ENCODE data around the gene MBP. TPM values are rescaled to one million over a fixed set of nuclear protein-coding genes. Genes with fewer than 3 reads are reported as not detected.

MBP gene
- total RNA-seq, 1 donor from 2014 or later = 92.7 TPM

DNA sequence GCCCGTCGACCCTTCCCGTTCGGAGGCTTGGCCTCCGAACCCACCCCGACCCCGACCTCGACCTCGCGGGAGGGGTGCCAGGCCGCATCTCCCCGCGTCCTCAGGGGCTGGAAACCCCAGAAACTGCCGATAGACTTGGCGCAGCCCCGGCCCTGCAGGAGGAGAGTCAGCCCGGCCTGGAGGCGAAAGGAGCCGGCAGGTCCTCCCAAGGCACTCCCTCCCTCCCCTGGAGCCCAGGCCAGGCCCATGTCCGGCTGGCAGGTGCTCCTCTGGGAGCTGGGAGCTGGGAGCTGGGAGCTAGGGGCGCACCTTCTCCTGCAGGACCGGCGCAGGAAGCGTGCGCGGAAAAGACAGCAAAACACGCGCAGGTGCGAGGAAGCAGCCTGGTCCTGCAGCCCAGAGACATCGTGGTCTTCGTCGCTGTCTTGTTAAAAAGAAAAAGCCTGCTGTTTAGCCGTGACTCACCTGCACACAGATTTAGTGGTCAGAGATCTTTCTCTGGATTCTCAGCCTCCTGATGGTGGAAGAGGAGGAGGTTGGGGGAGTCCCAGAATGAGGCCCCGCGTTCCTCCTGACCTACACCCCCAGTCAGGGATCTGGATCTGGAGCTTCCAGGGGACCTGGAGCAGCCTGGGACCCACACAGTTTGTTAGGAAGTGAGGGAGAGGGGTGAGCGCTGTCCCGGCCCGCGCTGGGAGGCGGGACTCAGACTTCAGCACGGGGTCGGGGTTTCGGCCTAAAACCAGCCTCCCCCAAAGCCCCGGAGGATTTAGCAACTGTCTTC, 660 bp upstream of the MBP start:
- intact Hi-C loops (cut with micrococcal nuclease) = loop anchor here (2.0 to 5.0 kb wide), 3 partner anchors 78 to 151 kb away; no protein-coding TSS in a partner anchor
- Mint-ChIP-seq H3K9me3 (no peaks in the 10 kb centered on the region), H3K27me3 (no peaks in the 10 kb centered on the region), H3K4me1 (peaks cover 49% of the 10 kb centered on the region), H3K4me3 (peak overlapping the region; percentile 82), H3K27ac (peak overlapping the region; percentile 81), H3K36me3 (ENCODE audit: low read depth) (peaks cover 25% of the 10 kb centered on the region)
- TF ChIP-seq, protein P1, sequence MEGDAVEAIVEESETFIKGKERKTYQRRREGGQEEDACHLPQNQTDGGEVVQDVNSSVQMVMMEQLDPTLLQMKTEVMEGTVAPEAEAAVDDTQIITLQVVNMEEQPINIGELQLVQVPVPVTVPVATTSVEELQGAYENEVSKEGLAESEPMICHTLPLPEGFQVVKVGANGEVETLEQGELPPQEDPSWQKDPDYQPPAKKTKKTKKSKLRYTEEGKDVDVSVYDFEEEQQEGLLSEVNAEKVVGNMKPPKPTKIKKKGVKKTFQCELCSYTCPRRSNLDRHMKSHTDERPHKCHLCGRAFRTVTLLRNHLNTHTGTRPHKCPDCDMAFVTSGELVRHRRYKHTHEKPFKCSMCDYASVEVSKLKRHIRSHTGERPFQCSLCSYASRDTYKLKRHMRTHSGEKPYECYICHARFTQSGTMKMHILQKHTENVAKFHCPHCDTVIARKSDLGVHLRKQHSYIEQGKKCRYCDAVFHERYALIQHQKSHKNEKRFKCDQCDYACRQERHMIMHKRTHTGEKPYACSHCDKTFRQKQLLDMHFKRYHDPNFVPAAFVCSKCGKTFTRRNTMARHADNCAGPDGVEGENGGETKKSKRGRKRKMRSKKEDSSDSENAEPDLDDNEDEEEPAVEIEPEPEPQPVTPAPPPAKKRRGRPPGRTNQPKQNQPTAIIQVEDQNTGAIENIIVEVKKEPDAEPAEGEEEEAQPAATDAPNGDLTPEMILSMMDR (IDR thresholded peaks at IDR 0.05) = no peak
- DNase-seq (no peak), ATAC-seq (ENCODE audit: low read depth) (no peak)
- ChIA-PET CTCF (interaction anchor here (1.0 to 3.1 kb wide), 6 partner anchors 9 to 79 kb away, joined by 3 to 12 read pairs (median 4); no protein-coding TSS in a partner anchor), POLR2A (interaction anchor here (0.6 to 7.1 kb wide), 24 partner anchors 7 to 169 kb away, joined by 3 to 131 read pairs (median 10); no protein-coding TSS in a partner anchor)

DNA sequence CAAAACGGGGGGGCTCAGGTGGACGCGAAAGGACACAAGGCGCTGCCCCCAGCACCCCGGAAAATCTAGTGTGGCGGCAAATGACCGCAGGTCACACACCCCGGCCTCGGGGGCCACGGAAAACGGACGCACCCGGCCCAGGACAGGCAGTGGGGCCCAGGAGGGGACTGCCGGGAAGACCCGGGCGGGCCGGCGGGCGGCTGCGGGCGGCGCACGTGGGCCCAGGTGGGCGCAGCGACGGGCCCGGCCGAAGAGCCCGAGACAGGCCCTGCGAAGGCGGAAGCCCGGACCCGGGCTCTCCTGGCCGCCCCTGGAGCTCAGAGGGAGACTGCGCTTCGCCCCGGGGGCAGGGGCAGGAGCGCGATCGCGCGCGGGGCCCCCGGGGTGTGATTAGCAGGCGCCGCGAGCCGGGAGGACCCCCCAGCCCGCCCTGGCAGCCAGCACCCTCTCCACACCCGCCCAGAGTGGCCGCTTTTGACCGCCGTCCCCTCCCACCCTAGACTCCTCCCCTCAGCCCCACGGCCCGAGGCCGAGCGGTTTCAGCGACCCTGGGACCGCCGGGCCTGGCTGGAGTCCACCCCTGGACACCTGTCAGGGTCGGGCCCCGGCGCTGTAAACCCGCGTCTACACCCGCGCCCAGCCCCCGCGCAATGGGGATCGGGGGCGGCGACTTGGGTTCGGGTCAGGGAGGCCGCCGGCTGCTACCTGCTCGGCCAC, 773 bp downstream of the MBP start:
- peak overlapping the region; percentile 91 for H3K27ac Mint-ChIP-seq
- TF ChIP-seq, protein P1 (IDR thresholded peaks at IDR 0.05) = no peak
- no peaks in the 10 kb centered on the region for H3K27me3 Mint-ChIP-seq
- peaks cover 63% of the 10 kb centered on the region for H3K4me1 Mint-ChIP-seq
- peak; percentile 54 for ATAC-seq (ENCODE audit: low read depth)
- intact Hi-C loops (cut with micrococcal nuclease) = loop anchor here (1.0 to 5.0 kb wide), 9 partner anchors 15 to 639 kb away; no protein-coding TSS in a partner anchor
- no peaks in the 10 kb centered on the region for H3K9me3 Mint-ChIP-seq
- DNase-seq = peak; percentile 58
- ChIA-PET CTCF (interaction anchor here (0.9 to 3.1 kb wide), 6 partner anchors 23 to 80 kb away, joined by 3 to 12 read pairs (median 4); no protein-coding TSS in a partner anchor), POLR2A (interaction anchor here (0.7 to 7.1 kb wide), 27 partner anchors 8 to 167 kb away, joined by 3 to 131 read pairs (median 8); no protein-coding TSS in a partner anchor)
- H3K4me3 Mint-ChIP-seq = peak overlapping the region; percentile 95
- H3K36me3 Mint-ChIP-seq (ENCODE audit: low read depth) = peaks cover 36% of the 10 kb centered on the region

DNA sequence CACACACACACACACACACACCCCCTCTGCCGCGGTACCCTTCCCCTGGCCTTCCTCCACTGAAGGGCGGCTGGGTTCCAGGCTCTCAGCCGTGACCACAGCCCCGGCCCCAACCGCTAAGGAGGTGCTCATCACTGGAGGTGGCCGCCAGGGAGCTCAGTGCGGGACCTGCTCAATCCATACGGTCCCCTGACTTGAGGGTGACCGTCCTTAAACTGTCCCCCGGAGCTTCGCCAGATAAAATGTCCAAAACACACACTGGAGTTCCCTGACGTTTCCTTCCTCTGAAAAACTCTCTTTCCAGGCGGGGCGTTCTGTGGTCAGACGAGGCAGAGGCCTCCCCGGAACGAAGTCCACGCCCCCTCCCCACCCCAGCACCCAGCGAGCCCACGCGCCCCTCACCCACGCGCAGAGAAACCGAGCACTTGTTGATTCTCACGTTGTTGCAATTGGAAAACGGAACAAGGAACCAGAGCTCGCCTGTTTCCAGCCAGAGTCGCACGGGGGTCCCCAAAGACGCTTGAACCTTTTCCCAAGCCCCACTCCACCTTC, 1.4 kb downstream of the MBP start:
- CTCF ChIA-PET = interaction anchor here (0.6 to 3.1 kb wide), 6 partner anchors 18 to 127 kb away, joined by 3 to 12 read pairs (median 4); no protein-coding TSS in a partner anchor
- Mint-ChIP-seq H3K27ac (peak overlapping the region; percentile 91), H3K27me3 (no peaks in the 10 kb centered on the region), H3K4me3 (peak overlapping the region; percentile 95), H3K9me3 (no peaks in the 10 kb centered on the region), H3K36me3 (ENCODE audit: low read depth) (peaks cover 36% of the 10 kb centered on the region), H3K4me1 (peaks cover 70% of the 10 kb centered on the region)
- TF ChIP-seq, protein P1 (IDR thresholded peaks at IDR 0.05) = no peak
- POLR2A ChIA-PET = interaction anchor here (0.7 to 7.1 kb wide), 22 partner anchors 9 to 131 kb away, joined by 3 to 131 read pairs (median 8); no protein-coding TSS in a partner anchor
- intact Hi-C loops (cut with micrococcal nuclease) = loop anchor here (2.0 to 5.0 kb wide), 2 partner anchors 149 to 638 kb away; no protein-coding TSS in a partner anchor
- peak; percentile 15 for ATAC-seq (ENCODE audit: low read depth)
- DNase-seq = no peak

DNA sequence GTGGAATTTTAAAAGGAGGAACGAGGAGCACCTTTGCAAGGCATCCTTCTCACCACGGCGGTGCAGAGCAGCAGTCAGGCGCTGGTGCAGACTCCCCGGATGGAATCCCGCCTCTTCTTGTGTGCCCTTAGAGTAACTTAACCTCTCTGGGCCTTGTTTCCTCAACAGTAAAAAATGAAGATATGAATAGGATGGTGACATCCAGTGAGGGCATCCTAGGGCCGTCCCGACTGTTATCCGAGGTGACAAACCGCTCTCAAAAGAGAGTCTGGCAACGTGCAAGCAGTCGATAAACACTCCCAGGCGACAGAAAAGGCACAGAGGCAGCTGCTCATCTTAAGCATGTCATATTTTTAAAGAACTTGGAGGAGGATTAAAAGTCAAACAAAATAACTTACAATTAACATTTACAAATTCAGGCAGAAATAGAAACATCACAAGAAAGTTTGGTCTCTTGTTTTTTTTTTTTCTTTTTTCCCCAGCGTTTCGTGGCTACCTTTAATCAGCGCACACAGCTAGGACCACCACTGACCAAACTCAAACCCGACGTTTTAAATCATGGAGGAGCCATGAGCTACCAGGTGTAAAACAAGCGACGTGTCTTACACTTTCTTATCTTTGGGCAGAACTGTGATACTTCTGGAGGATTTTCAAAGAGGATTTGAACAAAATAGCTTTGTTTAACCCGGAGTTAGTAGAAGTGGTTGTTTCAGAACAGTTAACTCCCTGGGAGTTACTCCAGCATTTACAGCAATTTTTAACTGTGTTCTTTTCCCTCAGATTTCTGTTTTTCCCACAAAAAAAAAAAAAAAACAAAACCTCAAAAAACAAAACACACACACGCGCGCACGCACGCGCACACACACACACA, 2.1 kb downstream of the MBP start:
- intact Hi-C loops (cut with micrococcal nuclease) = loop anchor here (2.0 to 5.0 kb wide), 2 partner anchors 148 to 638 kb away; no protein-coding TSS in a partner anchor
- Mint-ChIP-seq H3K36me3 (ENCODE audit: low read depth) (peaks cover 36% of the 10 kb centered on the region), H3K27ac (peak overlapping the region; percentile 91), H3K4me3 (peak overlapping the region; percentile 95), H3K27me3 (no peaks in the 10 kb centered on the region), H3K4me1 (peaks cover 77% of the 10 kb centered on the region), H3K9me3 (no peaks in the 10 kb centered on the region)
- TF ChIP-seq, protein P1 (IDR thresholded peaks at IDR 0.05) = no peak
- ChIA-PET CTCF (interaction anchor here (0.6 to 3.1 kb wide), 6 partner anchors 17 to 126 kb away, joined by 3 to 12 read pairs (median 4); no protein-coding TSS in a partner anchor), POLR2A (interaction anchor here (0.5 to 7.1 kb wide), 23 partner anchors 9 to 305 kb away, joined by 3 to 131 read pairs (median 8); no protein-coding TSS in a partner anchor)
- ATAC-seq (ENCODE audit: low read depth) = no peak
- no peak for DNase-seq
